Measurements from ENCODE around the gene UBE2L5.
"Not testable (repeated sequence)": the region's sequence is repeated elsewhere in the genome, so short reads cannot be mapped to it uniquely, and the experiment has no call there.

The UBE2L5 gene

GRCh38 chr13:30446126-30446500 is 23.8 kb downstream of the UBE2L5 start:
- peak overlapping the region; percentile 94 for H3K27ac Mint-ChIP-seq
- H3K4me1 Mint-ChIP-seq: peaks cover 39% of the 10 kb centered on the region
- no peaks in the 10 kb centered on the region for H3K36me3 Mint-ChIP-seq (ENCODE audit: low read depth)
- DNase-seq: no peak
- TF ChIP-seq CTCF (IDR thresholded peaks at IDR 0.05): no peak
- H3K9me3 Mint-ChIP-seq: peaks cover 3% of the 10 kb centered on the region
- peak overlapping the region; percentile 76 for H3K4me3 Mint-ChIP-seq
- peaks cover 9% of the 10 kb centered on the region for H3K27me3 Mint-ChIP-seq (ENCODE audit: low read depth, poor library complexity)

GRCh38 chr13:30448441-30448840 is 26.1 kb downstream of the UBE2L5 start:
- H3K27me3 Mint-ChIP-seq (ENCODE audit: low read depth, poor library complexity): peaks cover 14% of the 10 kb centered on the region
- peaks cover 33% of the 10 kb centered on the region for H3K4me1 Mint-ChIP-seq
- H3K27ac Mint-ChIP-seq: no peak overlapping the region
- no peak overlapping the region for H3K4me3 Mint-ChIP-seq
- TF ChIP-seq CTCF (IDR thresholded peaks at IDR 0.05): no peak
- H3K9me3 Mint-ChIP-seq: no peaks in the 10 kb centered on the region
- H3K36me3 Mint-ChIP-seq (ENCODE audit: low read depth): no peaks in the 10 kb centered on the region
- no peak for DNase-seq

GRCh38 chr13:30450066-30450465 is 27.8 kb downstream of the UBE2L5 start:
- no peak overlapping the region for H3K4me3 Mint-ChIP-seq
- peaks cover 17% of the 10 kb centered on the region for H3K27me3 Mint-ChIP-seq (ENCODE audit: low read depth, poor library complexity)
- H3K27ac Mint-ChIP-seq: no peak overlapping the region
- H3K36me3 Mint-ChIP-seq (ENCODE audit: low read depth): no peaks in the 10 kb centered on the region
- DNase-seq: no peak
- TF ChIP-seq CTCF (IDR thresholded peaks at IDR 0.05): no peak
- no peaks in the 10 kb centered on the region for H3K9me3 Mint-ChIP-seq
- H3K4me1 Mint-ChIP-seq: peaks cover 20% of the 10 kb centered on the region

GRCh38 chr13:30451476-30451875 is 29.2 kb downstream of the UBE2L5 start:
- H3K9me3 Mint-ChIP-seq; H3K36me3 Mint-ChIP-seq (ENCODE audit: low read depth); H3K4me3 Mint-ChIP-seq; DNase-seq; H3K4me1 Mint-ChIP-seq; H3K27ac Mint-ChIP-seq: not testable (repeated sequence)
- H3K27me3 Mint-ChIP-seq (ENCODE audit: low read depth, poor library complexity): peaks cover 12% of the 10 kb centered on the region

GRCh38 chr13:30453727-30454126 is 31.4 kb downstream of the UBE2L5 start:
- no peak for TF ChIP-seq CTCF (IDR thresholded peaks at IDR 0.05)
- H3K36me3 Mint-ChIP-seq (ENCODE audit: low read depth): peaks cover 8% of the 10 kb centered on the region
- peaks cover 12% of the 10 kb centered on the region for H3K27me3 Mint-ChIP-seq (ENCODE audit: low read depth, poor library complexity)
- no peak for DNase-seq
- no peak overlapping the region for H3K27ac Mint-ChIP-seq
- no peaks in the 10 kb centered on the region for H3K9me3 Mint-ChIP-seq
- peaks cover 4% of the 10 kb centered on the region for H3K4me1 Mint-ChIP-seq
- no peak overlapping the region for H3K4me3 Mint-ChIP-seq

GRCh38 chr13:30454991-30455390 is 32.7 kb downstream of the UBE2L5 start:
- peaks cover 20% of the 10 kb centered on the region for H3K36me3 Mint-ChIP-seq (ENCODE audit: low read depth)

More at GRCh38 chr13:30454991-30455390, 32.7 kb downstream of the UBE2L5 start:
- H3K27me3 Mint-ChIP-seq (ENCODE audit: low read depth, poor library complexity): peaks cover 8% of the 10 kb centered on the region
- H3K27ac Mint-ChIP-seq: peak overlapping the region; percentile 79
- no peaks in the 10 kb centered on the region for H3K9me3 Mint-ChIP-seq
- H3K4me3 Mint-ChIP-seq: no peak overlapping the region
- DNase-seq: no peak
- TF ChIP-seq CTCF (IDR thresholded peaks at IDR 0.05): no peak
- H3K4me1 Mint-ChIP-seq: peaks cover 13% of the 10 kb centered on the region

Data from nephron progenitor cell (in vitro differentiated cells).